ENCODE results near the gene ATP1A1.
A peak's percentile ranks its signal among the peaks of the same experiment; 100 is the strongest.

The ATP1A1 gene

GRCh38 chr1:116345843-116346242, 27.2 kb upstream of the ATP1A1 start:
- peak; percentile 68 for DNase-seq

DNA sequence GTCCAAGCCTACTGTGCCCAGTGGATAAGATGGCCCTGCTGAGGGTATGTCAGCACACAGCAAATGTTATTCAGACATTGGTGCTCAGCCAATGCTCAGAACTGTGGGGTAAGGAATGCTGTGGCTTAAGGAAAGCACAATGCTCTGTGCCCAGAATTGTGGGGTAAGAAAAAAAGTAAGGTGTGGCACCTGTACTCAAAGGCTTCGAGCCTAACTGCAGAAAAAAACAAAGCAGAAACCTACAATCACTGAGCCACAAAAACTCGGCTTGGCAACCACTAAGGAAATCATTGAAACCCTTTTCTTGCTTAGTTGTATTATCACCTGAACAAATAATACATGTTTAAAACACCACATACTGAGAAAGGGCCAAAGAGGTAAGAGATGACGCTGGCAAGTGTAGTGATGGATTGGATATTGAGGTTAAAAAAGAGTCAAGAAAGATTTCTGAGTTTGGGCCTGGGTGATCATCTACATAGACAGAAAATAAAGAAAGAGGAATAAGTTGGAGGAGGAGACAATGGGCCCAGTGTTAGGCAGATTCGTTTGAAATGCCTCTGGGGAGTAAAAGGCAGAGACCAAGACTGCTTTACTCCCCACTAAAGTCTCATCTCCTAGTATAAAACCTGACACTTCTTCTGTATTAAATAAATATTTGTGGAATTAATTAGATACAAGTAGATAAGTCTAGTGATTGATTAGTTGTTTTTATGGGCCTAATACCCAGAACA, 25.9 kb upstream of the ATP1A1 start:
- DNase-seq: no peak

DNA sequence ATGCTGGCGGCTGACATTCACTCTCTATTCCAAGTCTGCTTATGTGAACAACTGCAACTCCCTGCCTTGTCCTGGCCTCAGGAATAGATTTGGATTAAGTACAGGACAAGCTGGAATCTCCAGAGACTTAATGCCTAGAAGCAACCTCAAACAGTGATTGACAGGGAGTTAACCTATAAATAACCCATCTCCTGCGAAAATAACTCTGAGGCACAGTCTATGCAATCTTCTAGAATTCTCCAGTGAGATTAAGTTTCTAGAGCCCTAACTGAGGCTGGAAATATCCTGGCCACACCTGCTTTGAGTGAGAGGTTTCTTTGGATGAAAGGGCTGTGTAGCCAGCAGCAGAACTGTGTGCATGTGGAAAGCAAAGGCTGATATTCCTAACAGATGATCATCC, 25.3 kb upstream of the ATP1A1 start:
- no peak for DNase-seq

DNA sequence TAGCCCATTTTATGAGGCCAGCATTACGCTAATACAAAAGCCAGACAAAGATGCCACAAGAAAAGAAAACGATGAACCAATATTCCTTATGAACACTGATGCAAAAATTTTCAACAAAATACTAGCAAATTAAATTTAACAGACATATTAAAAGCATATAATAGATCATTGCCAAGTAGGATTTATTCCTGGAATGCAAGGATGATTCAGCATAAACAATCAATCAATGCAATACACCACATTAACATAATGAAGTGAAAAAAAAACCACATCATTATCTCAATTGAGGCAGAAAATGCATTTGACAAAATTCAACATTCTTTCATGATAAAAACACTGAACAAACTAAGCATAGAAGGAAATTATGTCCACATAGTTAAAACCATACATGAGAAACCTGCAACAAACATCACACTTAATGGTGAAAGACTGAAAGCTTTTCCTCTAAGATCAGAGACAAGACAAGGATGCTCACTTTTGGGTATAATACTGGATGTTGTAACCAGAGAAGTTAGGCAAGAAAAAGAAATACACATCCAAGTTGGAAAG, 22.9 kb upstream of the ATP1A1 start:
- DNase-seq: no peak

DNA sequence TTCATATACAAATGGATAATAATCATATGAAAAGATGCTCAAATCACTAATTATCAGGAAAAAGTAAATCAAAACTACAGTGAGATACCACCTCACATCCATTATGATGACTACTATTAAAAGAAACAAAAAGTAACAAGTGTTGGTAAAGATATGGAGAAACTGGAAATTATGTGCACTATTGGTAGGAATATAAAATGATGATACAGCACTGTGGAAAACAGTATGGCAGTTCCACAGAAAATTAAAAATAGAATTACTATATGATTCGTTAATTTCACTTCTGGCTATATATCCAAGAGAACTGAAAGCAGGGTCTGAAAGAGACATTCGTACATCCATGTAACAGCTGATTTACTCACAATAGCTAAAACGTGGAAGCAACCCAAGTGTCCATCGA, 21.1 kb upstream of the ATP1A1 start:
- DNase-seq: no peak

- no peak for DNase-seq
Observed at GRCh38 chr1:116352349-116352813, 20.7 kb upstream of the ATP1A1 start.

DNA sequence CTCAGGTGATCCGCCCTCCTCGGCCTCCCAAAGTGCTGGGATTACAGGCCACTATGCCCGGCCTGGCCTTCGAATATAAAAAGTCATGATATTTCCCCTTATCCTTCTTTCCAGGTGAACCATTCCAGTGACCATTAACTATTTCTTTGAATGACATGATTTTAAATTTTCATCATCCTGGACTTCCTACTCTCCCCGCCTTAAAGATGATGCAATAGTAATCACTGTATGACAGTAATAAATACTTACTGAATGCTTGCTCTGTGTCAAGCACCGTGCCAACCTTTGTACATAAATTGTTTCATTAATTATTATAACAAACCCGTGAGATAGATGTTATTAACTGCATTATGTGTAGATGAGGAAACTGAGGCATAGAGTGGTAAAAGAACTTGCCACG, 19.9 kb upstream of the ATP1A1 start:
- DNase-seq: no peak

DNA sequence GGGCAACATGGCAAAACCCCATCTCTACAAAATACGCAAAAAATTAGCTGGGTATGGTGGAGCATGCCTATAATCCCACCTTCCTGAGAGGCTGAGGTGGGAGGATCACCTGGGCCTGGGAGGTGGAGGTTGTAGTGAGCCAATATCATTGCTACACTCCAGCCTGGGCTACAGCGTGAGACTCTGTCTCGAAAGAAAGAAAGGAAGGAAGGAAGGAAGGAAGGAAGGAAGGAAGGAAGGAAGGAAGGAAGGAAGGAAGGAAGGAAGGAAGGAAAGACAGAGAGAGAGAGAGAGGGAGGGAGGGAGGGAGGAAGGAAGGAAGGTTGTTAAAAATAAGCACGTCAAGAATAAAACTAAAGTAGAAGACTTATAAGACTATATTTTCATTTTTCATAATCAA, 17.0 kb upstream of the ATP1A1 start:
- no peak for DNase-seq

- DNase-seq: no peak
Observed at GRCh38 chr1:116356673-116357072, 16.4 kb upstream of the ATP1A1 start.

- no peak for DNase-seq
Observed at GRCh38 chr1:116357487-116357886, 15.6 kb upstream of the ATP1A1 start.

DNA sequence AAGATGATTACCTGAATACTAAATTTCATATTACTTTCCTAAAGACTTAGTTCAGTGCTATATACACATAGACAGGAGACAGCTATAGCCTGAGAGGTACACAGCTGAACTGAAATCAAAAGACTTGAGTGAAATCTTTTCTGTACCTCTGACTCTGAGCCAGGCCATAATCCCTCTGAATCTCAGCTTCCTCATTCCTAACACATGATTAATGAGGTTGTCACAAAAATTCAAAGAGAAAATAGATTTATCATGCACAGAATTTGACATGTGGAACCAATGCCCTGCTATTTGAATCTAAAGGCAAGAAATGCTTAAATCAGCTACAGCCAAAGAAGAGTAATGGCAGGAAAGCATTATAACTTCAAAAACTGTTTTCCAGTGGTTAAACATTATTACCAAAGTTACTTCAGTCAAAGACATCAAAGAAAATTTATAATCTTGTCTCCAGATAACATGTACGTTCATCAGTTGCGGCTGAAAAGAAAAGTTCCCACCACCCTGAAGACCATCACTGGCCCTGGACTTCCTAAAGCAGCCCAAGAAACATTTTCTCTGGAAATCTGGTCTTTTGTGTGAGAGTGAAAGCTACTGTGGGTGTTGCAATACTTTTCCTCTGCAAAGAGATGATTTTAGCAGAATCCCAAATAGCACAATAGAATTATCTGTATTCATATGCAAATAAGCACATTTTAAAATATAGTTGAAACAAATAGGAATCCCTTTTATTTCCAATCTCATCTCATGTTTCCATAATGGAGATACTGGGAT, 13.8 kb upstream of the ATP1A1 start:
- no peak for DNase-seq

GRCh38 chr1:116359871-116360270, 13.2 kb upstream of the ATP1A1 start:
- no peak for DNase-seq

- DNase-seq: no peak
Observed at GRCh38 chr1:116360429-116361173, 12.4 kb upstream of the ATP1A1 start.

DNA sequence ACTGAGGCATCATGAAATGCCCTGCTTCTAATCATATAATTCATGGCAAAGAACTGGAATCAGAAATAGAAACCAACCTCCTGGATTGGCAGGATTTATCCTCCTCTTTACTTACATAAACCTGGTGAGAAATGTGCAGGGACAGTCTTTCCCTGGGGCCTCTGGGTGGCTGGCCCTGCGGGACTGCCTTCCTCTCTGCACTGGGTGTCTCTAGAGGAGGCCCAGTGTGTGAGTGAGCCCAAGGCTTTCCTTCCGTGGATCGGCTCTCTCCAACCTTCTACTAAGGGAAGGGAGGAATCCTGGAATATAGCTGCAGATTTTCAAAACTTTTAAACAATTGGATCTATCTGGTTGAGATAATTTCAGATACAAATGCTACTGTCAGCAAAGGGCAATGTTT, 11.4 kb upstream of the ATP1A1 start:
- no peak for DNase-seq

DNA sequence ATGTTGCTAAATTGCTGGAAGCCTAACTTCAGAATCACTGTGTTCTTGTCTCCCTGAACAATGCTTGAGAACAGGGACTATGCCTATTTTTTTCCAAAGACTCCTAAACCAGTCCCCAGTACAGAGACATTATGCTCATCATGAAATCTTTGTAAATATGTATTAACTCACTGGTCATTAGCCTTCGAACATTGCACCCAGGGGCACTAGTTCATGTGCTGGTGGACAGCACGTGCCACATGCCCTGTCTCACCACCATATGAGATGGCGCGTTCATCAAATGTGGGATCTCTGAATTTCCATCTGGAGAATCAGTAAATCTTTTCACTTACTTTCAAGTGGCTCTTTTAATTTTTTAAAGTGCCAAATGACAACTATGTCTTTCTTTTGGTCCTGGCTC, 11.0 kb upstream of the ATP1A1 start:
- DNase-seq: no peak

DNA sequence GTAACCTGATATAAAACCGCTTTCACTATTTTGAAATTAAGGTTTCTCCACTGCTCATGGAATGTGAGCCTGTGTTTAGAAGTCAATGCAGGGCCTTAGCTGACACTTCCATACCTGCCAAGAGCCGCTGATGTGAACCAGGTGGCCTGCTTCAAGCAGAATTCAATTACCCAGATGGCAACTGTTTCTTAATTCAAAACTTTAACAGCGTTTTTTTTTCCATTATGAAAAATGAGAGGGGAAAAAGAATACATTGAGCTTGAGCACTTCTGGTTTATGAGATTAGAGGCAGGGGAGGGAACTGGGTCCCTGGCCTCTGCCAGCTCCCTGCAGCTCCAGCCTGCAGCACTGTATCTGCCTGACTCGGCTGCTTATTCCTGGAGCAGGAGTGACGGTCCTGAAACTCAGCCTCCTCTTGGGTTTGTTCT, 7.7 kb upstream of the ATP1A1 start:
- no peak for DNase-seq

DNA sequence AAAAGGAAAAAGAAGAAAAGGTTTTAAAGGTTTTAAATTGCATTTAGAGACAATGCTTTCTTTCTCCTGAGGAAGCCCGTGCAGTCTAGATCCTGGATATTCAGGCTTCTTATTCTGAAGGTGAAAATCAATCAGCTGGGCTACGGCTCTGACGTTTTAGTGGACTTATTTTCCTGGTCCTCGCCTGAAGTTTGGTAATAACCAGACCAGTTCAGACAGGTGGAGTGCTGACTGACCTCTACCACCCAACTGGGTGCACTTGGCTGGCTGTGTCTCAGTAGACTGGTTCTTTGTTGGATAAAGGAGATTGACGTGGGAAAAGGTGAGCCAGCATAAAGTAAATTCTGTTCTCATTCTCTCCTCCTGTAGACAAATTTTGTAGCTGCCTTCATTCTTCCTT, 7.2 kb upstream of the ATP1A1 start:
- no peak for DNase-seq

- no peak for DNase-seq
Observed at GRCh38 chr1:116367256-116367945, 5.6 kb upstream of the ATP1A1 start.

DNA sequence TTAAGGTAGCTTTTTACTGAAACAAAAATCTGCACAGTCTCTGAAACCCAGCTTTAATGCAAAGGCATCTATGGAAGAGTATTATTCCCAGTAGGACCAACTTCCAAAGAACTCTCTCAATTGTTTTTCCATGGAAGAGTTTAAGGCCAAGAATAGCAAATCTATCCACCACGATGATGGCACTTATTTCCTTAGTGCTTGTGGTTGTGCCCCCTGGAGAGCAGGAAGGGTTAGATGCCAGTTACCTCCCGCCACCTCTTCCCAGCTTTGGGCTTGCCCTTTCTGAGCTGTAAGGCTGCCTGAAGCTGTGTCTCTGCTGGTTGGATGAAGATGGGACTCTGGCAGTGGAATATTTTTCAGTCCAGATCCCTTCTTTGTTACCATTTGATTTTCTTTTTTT, 4.8 kb upstream of the ATP1A1 start:
- no peak for DNase-seq

DNA sequence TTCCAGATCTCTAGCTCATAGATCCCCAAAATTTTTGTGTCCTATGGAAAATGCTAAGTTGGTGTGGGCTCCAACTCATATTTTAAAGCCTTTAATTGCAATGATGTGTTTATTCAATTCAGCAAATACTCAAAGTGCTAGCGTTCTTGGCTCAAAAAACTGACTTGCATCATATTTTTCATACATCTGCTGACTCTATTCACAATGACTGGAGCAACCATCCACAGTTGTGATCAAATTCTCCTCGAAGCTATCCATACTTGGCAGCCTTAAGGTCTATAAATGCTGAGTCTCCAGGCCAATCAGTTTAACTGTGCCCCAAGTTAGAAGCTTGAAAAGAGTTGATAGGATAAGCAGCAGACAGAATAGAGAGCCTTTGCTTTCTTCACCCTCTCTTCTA, 2.9 kb upstream of the ATP1A1 start:
- DNase-seq: no peak

DNA sequence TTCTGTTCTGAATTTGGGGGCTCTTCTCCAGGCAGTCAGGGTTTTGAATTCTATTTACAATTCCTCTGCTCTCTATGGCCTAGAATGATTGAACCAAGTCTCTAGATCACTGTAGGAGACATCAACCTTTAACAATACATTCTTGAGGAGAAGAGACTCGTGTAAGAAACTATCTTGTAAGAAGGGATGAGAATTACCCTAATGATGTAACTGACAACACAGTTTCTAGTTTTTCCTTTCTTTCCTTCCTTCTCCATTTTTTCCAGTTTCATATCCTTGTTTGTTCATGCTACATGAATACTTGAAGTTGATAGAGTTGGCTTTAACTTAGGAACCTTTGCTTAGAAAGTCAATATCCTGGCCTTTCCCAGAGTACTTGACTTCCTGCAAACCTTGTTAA, 1.3 kb upstream of the ATP1A1 start:
- DNase-seq: no peak

GRCh38 chr1:116372191-116372590, 853 bp upstream of the ATP1A1 start:
- no peak for DNase-seq
